GM23338 (cell line): ENCODE measurements around the gene IFIT5. TPM values are rescaled to one million over a fixed set of nuclear protein-coding genes. Genes with fewer than 3 reads are reported as not detected.

Source experiments
- ATAC-seq: fragments of 200-7000 bp; cut with Tn5 transposase; 3 replicates; pipeline ENCODE4 v1.9.1; 2020
- DNase-seq: peaks from one replicate; pipeline ENCODE4 v3.0.0-alpha.2; 2015; ENCODE audit warnings: low spot score
- H2AFZ ChIP-seq: fragments of 200-600 bp; sonication (generic); 2 replicates; pipeline ENCODE4 v1.8.0; 2016; ENCODE audit warnings: antibody characterized with exemption, mild to moderate bottlenecking, moderate library complexity
- H3F3A ChIP-seq: fragments of 200-600 bp; sonication (generic); replicated peaks from 2 replicates; pipeline ENCODE4 v1.8.0; 2017; ENCODE audit warnings: antibody characterized with exemption, mixed run types, low read depth
- H3K27ac ChIP-seq: fragments of 200-600 bp; sonication (generic); 2 replicates; pipeline ENCODE4 v1.6.1; 2016; ENCODE audit warnings: low read depth
- H3K27me3 ChIP-seq: fragments of 200-600 bp; sonication (generic); 2 replicates; pipeline ENCODE4 v1.8.0; 2016; ENCODE audit warnings: mild to moderate bottlenecking, mixed run types, moderate library complexity; ENCODE audit not compliant: insufficient read depth
- H3K36me3 ChIP-seq: fragments of 200-600 bp; sonication (generic); 2 replicates; pipeline ENCODE4 v1.8.0; 2016; ENCODE audit warnings: mild to moderate bottlenecking; ENCODE audit not compliant: insufficient read depth
- H3K4me1 ChIP-seq: fragments of 200-600 bp; sonication (generic); 2 replicates; pipeline ENCODE4 v1.8.0; 2016; ENCODE audit warnings: mild to moderate bottlenecking, moderate library complexity; ENCODE audit not compliant: insufficient read depth
- H3K4me2 ChIP-seq: fragments of 200-600 bp; sonication (generic); 2 replicates; pipeline ENCODE4 v1.7.1; 2017; ENCODE audit warnings: mixed run types
- H3K4me3 ChIP-seq: fragments of 200-600 bp; sonication (generic); 2 replicates; pipeline ENCODE4 v1.6.1; 2016; ENCODE audit warnings: mixed run types
- H3K79me2 ChIP-seq: fragments of 200-600 bp; sonication (generic); replicated peaks from 2 replicates; pipeline ENCODE4 v1.8.0; 2017; ENCODE audit warnings: mild to moderate bottlenecking; ENCODE audit not compliant: insufficient read depth
- H3K9me2 ChIP-seq: fragments of 200-600 bp; sonication (generic); 2 replicates; pipeline ENCODE4 v1.8.0; 2017; ENCODE audit not compliant: insufficient read depth
- H4K20me1 ChIP-seq: fragments of 200-600 bp; sonication (generic); replicated peaks from 2 replicates; pipeline ENCODE4 v1.8.0; 2017; ENCODE audit warnings: mild to moderate bottlenecking; ENCODE audit not compliant: insufficient read depth
- H3K27ac Mint-ChIP-seq: 2 replicates; pipeline ENCODE4 v1.8.0; 2020; ENCODE audit warnings: inconsistent platforms, mild to moderate bottlenecking, moderate library complexity, mixed read lengths
- H3K27me3 Mint-ChIP-seq: 3 replicates; pipeline ENCODE4 v1.8.0; 2022; ENCODE audit warnings: low read depth, mild to moderate bottlenecking, moderate library complexity, mixed read lengths, inconsistent platforms; ENCODE audit not compliant: insufficient read depth, poor library complexity
- H3K36me3 Mint-ChIP-seq: 3 replicates; pipeline ENCODE4 v1.8.0; 2021; ENCODE audit warnings: low read depth, mild to moderate bottlenecking, inconsistent platforms, moderate library complexity, mixed read lengths
- H3K4me1 Mint-ChIP-seq: 3 replicates; pipeline ENCODE4 v1.8.0; 2020; ENCODE audit warnings: mild to moderate bottlenecking, inconsistent platforms, mixed read lengths
- H3K4me3 Mint-ChIP-seq: 3 replicates; pipeline ENCODE4 v1.8.0; 2021; ENCODE audit warnings: moderate library complexity, mild to moderate bottlenecking, inconsistent platforms, mixed read lengths
- H3K9me3 Mint-ChIP-seq: 3 replicates; pipeline ENCODE4 v1.8.0; 2020; ENCODE audit warnings: moderate library complexity, mild to moderate bottlenecking, inconsistent platforms, mixed read lengths
- CREB1 ChIP-seq: fragments of 250-450 bp; sonication (Bioruptor Pico); IDR thresholded peaks from 2 replicates; pipeline ENCODE4 v1.5.0; 2020; ENCODE audit warnings: low read depth, mild to moderate bottlenecking, moderate library complexity
- EZH2 ChIP-seq: fragments of 200-600 bp; sonication (generic); IDR thresholded peaks from one replicate; pipeline ENCODE4 v1.8.0; 2017; ENCODE audit warnings: antibody characterized with exemption, mild to moderate bottlenecking, low read depth; ENCODE audit not compliant: unreplicated experiment
- EZH2phosphoT487 ChIP-seq: fragments of 200-600 bp; sonication (generic); IDR thresholded peaks from one replicate; pipeline ENCODE4 v1.8.1; 2018; ENCODE audit warnings: antibody characterized with exemption; ENCODE audit not compliant: unreplicated experiment
- JUNB ChIP-seq: IDR thresholded peaks from one replicate; pipeline ENCODE4 v1.6.1; 2016; ENCODE audit warnings: antibody characterized with exemption; ENCODE audit not compliant: unreplicated experiment
- NANOG ChIP-seq: IDR thresholded peaks from 2 replicates; pipeline ENCODE4 v1.6.1; 2016; ENCODE audit warnings: antibody characterized with exemption, borderline replicate concordance
- POLR2AphosphoS5 ChIP-seq: IDR thresholded peaks from 2 replicates; pipeline ENCODE4 v1.6.1; 2016; ENCODE audit warnings: antibody characterized with exemption, low read depth
- STAT1 ChIP-seq: IDR thresholded peaks from one replicate; pipeline ENCODE4 v1.6.1; 2016; ENCODE audit warnings: antibody characterized with exemption; ENCODE audit not compliant: unreplicated experiment
- ZNF114 ChIP-seq: fragments of 250-450 bp; sonication (Bioruptor Pico); IDR thresholded peaks from 2 replicates; pipeline ENCODE4 v1.5.0; 2020; ENCODE audit warnings: mild to moderate bottlenecking, moderate library complexity
- ZNF331 ChIP-seq: fragments of 250-450 bp; sonication (Bioruptor Pico); IDR thresholded peaks from 2 replicates; pipeline ENCODE4 v1.5.0; 2020; ENCODE audit warnings: low read depth, mild to moderate bottlenecking, moderate library complexity
- polyA plus RNA-seq: library from polyadenylated mRNA; unstranded; fragments of >200 nt; fragmentation: Nextera tagmentation; extraction: Ambion mirVana; gene quantifications from 2 replicates; pipeline ENCODE4 v1.2.1, GENCODE V29; 2016
- total RNA-seq: library from RNA; depleted of rRNA; stranded (reverse); fragments of >200 nt; shearing (Covaris generic); gene quantifications from 2 replicates; pipeline ENCODE4 v1.2.3, GENCODE V29; 2014
- TF ChIP-seq, protein P1 (sequence below), 2 experiments: fragments of 200-600 bp in 1 of 2; sonication (generic) in 1 of 2; conservative IDR thresholded peaks; 2 replicates each; pipeline versions ENCODE4 v1.5.1 to v1.6.1; 2016 to 2017; ENCODE audit warnings: antibody characterized with exemption in 2 of 2, low read depth in 2 of 2, mild to moderate bottlenecking in 2 of 2, moderate library complexity in 1 of 2
- TF ChIP-seq, protein P2 (sequence below): IDR thresholded peaks from one replicate; pipeline ENCODE4 v1.6.1; 2018; ENCODE audit warnings: antibody characterized with exemption; ENCODE audit not compliant: unreplicated experiment
- TF ChIP-seq, protein P3 (sequence below): fragments of 250-450 bp; sonication (Bioruptor Pico); IDR thresholded peaks from 2 replicates; pipeline ENCODE4 v1.5.0; 2020; ENCODE audit warnings: mild to moderate bottlenecking, moderate library complexity
- TF ChIP-seq, protein P4 (sequence below): IDR thresholded peaks from 2 replicates; pipeline ENCODE4 v1.6.1; 2016; ENCODE audit warnings: antibody characterized with exemption

IFIT5 gene
- total and polyA plus RNA-seq, 2 experiments from 2014 or later, result 2.7 to 3.2 TPM

DNA sequence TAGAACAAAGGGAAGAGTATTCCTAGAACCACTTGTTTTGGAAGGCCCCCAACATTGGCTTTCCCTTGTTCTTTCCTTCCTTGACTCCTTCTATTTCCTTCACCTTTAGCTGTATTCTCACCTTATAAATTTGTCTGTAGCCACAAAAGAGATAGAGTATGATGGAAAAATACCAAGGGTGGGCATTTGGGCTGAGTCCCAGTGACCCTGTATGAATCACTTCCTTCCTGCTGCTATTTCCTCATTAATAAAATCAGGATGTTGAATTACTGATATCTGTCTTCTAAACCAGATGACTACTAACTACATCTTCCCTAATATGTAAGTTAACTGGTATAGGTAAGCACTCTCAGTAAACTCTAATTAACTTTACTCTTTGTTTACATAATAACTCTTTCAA lies 55.1 kb downstream of the IFIT5 start:
- Histone ChIP-seq H3K27ac (no peak overlapping the region), H3K9me2 (no peaks in the 10 kb centered on the region), H3K4me3 (no peak overlapping the region), H3K4me2 (no peak overlapping the region), H3K79me2 (no peaks in the 10 kb centered on the region), H3K36me3 (no peaks in the 10 kb centered on the region), H3F3A (no peaks in the 10 kb centered on the region), H3K27me3 (no peaks in the 10 kb centered on the region), H2AFZ (no peak overlapping the region), H4K20me1 (no peaks in the 10 kb centered on the region), H3K4me1 (no peaks in the 10 kb centered on the region)
- H3K4me3 Mint-ChIP-seq, result no peak overlapping the region
- TF ChIP-seq STAT1 (no peak), EZH2phosphoT487 (no peak), CREB1 (CRISPR knock-in tag) (no peak), POLR2AphosphoS5 (no peak), ZNF114 (CRISPR knock-in tag) (no peak), JUNB (no peak), ZNF331 (CRISPR knock-in tag) (no peak), NANOG (no peak), EZH2 (no peak)
- TF ChIP-seq, protein P1, sequence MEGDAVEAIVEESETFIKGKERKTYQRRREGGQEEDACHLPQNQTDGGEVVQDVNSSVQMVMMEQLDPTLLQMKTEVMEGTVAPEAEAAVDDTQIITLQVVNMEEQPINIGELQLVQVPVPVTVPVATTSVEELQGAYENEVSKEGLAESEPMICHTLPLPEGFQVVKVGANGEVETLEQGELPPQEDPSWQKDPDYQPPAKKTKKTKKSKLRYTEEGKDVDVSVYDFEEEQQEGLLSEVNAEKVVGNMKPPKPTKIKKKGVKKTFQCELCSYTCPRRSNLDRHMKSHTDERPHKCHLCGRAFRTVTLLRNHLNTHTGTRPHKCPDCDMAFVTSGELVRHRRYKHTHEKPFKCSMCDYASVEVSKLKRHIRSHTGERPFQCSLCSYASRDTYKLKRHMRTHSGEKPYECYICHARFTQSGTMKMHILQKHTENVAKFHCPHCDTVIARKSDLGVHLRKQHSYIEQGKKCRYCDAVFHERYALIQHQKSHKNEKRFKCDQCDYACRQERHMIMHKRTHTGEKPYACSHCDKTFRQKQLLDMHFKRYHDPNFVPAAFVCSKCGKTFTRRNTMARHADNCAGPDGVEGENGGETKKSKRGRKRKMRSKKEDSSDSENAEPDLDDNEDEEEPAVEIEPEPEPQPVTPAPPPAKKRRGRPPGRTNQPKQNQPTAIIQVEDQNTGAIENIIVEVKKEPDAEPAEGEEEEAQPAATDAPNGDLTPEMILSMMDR (conservative IDR thresholded peaks at IDR 0.05; ENCODE audit: low read depth in 2 of 2), result no peak
- TF ChIP-seq, protein P2, sequence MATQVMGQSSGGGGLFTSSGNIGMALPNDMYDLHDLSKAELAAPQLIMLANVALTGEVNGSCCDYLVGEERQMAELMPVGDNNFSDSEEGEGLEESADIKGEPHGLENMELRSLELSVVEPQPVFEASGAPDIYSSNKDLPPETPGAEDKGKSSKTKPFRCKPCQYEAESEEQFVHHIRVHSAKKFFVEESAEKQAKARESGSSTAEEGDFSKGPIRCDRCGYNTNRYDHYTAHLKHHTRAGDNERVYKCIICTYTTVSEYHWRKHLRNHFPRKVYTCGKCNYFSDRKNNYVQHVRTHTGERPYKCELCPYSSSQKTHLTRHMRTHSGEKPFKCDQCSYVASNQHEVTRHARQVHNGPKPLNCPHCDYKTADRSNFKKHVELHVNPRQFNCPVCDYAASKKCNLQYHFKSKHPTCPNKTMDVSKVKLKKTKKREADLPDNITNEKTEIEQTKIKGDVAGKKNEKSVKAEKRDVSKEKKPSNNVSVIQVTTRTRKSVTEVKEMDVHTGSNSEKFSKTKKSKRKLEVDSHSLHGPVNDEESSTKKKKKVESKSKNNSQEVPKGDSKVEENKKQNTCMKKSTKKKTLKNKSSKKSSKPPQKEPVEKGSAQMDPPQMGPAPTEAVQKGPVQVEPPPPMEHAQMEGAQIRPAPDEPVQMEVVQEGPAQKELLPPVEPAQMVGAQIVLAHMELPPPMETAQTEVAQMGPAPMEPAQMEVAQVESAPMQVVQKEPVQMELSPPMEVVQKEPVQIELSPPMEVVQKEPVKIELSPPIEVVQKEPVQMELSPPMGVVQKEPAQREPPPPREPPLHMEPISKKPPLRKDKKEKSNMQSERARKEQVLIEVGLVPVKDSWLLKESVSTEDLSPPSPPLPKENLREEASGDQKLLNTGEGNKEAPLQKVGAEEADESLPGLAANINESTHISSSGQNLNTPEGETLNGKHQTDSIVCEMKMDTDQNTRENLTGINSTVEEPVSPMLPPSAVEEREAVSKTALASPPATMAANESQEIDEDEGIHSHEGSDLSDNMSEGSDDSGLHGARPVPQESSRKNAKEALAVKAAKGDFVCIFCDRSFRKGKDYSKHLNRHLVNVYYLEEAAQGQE, result no peak
- TF ChIP-seq, protein P3, sequence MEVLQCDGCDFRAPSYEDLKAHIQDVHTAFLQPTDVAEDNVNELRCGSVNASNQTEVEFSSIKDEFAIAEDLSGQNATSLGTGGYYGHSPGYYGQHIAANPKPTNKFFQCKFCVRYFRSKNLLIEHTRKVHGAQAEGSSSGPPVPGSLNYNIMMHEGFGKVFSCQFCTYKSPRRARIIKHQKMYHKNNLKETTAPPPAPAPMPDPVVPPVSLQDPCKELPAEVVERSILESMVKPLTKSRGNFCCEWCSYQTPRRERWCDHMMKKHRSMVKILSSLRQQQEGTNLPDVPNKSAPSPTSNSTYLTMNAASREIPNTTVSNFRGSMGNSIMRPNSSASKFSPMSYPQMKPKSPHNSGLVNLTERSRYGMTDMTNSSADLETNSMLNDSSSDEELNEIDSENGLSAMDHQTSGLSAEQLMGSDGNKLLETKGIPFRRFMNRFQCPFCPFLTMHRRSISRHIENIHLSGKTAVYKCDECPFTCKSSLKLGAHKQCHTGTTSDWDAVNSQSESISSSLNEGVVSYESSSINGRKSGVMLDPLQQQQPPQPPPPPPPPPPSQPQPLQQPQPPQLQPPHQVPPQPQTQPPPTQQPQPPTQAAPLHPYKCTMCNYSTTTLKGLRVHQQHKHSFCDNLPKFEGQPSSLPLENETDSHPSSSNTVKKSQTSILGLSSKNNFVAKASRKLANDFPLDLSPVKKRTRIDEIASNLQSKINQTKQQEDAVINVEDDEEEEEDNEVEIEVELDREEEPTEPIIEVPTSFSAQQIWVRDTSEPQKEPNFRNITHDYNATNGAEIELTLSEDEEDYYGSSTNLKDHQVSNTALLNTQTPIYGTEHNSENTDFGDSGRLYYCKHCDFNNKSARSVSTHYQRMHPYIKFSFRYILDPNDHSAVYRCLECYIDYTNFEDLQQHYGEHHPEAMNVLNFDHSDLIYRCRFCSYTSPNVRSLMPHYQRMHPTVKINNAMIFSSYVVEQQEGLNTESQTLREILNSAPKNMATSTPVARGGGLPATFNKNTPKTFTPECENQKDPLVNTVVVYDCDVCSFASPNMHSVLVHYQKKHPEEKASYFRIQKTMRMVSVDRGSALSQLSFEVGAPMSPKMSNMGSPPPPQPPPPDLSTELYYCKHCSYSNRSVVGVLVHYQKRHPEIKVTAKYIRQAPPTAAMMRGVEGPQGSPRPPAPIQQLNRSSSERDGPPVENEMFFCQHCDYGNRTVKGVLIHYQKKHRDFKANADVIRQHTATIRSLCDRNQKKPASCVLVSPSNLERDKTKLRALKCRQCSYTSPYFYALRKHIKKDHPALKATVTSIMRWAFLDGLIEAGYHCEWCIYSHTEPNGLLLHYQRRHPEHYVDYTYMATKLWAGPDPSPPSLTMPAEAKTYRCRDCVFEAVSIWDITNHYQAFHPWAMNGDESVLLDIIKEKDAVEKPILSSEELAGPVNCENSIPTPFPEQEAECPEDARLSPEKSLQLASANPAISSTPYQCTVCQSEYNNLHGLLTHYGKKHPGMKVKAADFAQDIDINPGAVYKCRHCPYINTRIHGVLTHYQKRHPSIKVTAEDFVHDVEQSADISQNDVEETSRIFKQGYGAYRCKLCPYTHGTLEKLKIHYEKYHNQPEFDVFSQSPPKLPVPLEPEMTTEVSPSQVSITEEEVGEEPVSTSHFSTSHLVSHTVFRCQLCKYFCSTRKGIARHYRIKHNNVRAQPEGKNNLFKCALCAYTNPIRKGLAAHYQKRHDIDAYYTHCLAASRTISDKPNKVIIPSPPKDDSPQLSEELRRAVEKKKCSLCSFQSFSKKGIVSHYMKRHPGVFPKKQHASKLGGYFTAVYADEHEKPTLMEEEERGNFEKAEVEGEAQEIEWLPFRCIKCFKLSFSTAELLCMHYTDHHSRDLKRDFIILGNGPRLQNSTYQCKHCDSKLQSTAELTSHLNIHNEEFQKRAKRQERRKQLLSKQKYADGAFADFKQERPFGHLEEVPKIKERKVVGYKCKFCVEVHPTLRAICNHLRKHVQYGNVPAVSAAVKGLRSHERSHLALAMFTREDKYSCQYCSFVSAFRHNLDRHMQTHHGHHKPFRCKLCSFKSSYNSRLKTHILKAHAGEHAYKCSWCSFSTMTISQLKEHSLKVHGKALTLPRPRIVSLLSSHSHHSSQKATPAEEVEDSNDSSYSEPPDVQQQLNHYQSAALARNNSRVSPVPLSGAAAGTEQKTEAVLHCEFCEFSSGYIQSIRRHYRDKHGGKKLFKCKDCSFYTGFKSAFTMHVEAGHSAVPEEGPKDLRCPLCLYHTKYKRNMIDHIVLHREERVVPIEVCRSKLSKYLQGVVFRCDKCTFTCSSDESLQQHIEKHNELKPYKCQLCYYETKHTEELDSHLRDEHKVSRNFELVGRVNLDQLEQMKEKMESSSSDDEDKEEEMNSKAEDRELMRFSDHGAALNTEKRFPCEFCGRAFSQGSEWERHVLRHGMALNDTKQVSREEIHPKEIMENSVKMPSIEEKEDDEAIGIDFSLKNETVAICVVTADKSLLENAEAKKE (CRISPR knock-in tag), result no peak
- TF ChIP-seq, protein P4, sequence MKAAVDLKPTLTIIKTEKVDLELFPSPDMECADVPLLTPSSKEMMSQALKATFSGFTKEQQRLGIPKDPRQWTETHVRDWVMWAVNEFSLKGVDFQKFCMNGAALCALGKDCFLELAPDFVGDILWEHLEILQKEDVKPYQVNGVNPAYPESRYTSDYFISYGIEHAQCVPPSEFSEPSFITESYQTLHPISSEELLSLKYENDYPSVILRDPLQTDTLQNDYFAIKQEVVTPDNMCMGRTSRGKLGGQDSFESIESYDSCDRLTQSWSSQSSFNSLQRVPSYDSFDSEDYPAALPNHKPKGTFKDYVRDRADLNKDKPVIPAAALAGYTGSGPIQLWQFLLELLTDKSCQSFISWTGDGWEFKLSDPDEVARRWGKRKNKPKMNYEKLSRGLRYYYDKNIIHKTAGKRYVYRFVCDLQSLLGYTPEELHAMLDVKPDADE, result no peak
- H3K27me3 Mint-ChIP-seq, result no peaks in the 10 kb centered on the region
- no peak overlapping the region for H3K27ac Mint-ChIP-seq
- no peak for ATAC-seq
- no peaks in the 10 kb centered on the region for H3K9me3 Mint-ChIP-seq
- H3K4me1 Mint-ChIP-seq, result peaks cover 2% of the 10 kb centered on the region; the same call in 1 of the 3 replicates
- no peaks in the 10 kb centered on the region for H3K36me3 Mint-ChIP-seq
- no peak for DNase-seq
